Measurements from ENCODE around the gene ANAPC2. TPM values are rescaled to one million over a fixed set of nuclear protein-coding genes. Genes with fewer than 3 reads are reported as not detected.

The ANAPC2 gene
- total RNA-seq, 4 donors from 2014 or later = 6.7 to 65.6 (median 24.9) TPM

GRCh38 chr9:137160054-137160425 lies 28.3 kb downstream of the ANAPC2 start:
- intact Hi-C loops (cut with DNase I; ENCODE audit: low total_unique reads) = no loop called here
- TF ChIP-seq POLR2A (IDR thresholded peaks at IDR 0.05) (no peak), CTCF (IDR thresholded peaks at IDR 0.05) (no peak)

GRCh38 chr9:137159105-137160053 lies 29.0 kb downstream of the ANAPC2 start:
- no peak for TF ChIP-seq CTCF (IDR thresholded peaks at IDR 0.05)
- no peak for TF ChIP-seq POLR2A (IDR thresholded peaks at IDR 0.05)
- Histone ChIP-seq H3K27ac (no peak overlapping the region), H3K4me3 (no peak overlapping the region), H3K27me3 (peaks cover 36 to 69% of the 10 kb centered on the region in 2 donors), H3K36me3 (no peaks in the 10 kb centered on the region), H3K4me1 (peaks cover 0 to 17% of the 10 kb centered on the region in 2 donors), H3K9me3 (no peaks in the 10 kb centered on the region)
- intact Hi-C loops (cut with DNase I; ENCODE audit: low total_unique reads) = no loop called here
- no peak for DNase-seq

More at GRCh38 chr9:137160054-137160425, 28.3 kb downstream of the ANAPC2 start:
- H3K27me3 ChIP-seq = peaks cover 36 to 76% of the 10 kb centered on the region in 2 donors
- H3K27ac ChIP-seq = no peak overlapping the region
- DNase-seq = no peak
- H3K9me3 ChIP-seq = no peaks in the 10 kb centered on the region
- peaks cover 0 to 17% of the 10 kb centered on the region in 2 donors for H3K4me1 ChIP-seq
- no peaks in the 10 kb centered on the region for H3K36me3 ChIP-seq
- no peak overlapping the region for H3K4me3 ChIP-seq

- TF ChIP-seq POLR2A (IDR thresholded peaks at IDR 0.05) = no peak
- no peak for TF ChIP-seq CTCF (IDR thresholded peaks at IDR 0.05)
- no peaks in the 10 kb centered on the region for H3K9me3 ChIP-seq
- no peaks in the 10 kb centered on the region for H3K36me3 ChIP-seq
Observed at GRCh38 chr9:137158625-137159024, 29.7 kb downstream of the ANAPC2 start.

GRCh38 chr9:137157618-137158415 lies 30.5 kb downstream of the ANAPC2 start:
- Histone ChIP-seq H3K4me1 (peaks cover 0 to 15% of the 10 kb centered on the region in 2 donors), H3K4me3 (no peak overlapping the region), H3K27ac (no peak overlapping the region), H3K9me3 (no peaks in the 10 kb centered on the region), H3K36me3 (no peaks in the 10 kb centered on the region), H3K27me3 (peaks cover 25 to 53% of the 10 kb centered on the region in 2 donors)
- TF ChIP-seq POLR2A (IDR thresholded peaks at IDR 0.05) (no peak), CTCF (IDR thresholded peaks at IDR 0.05) (no peak)
- no peak for DNase-seq
- intact Hi-C loops (cut with DNase I; ENCODE audit: low total_unique reads) = no loop called here

More at GRCh38 chr9:137158625-137159024, 29.7 kb downstream of the ANAPC2 start:
- intact Hi-C loops (cut with DNase I; ENCODE audit: low total_unique reads) = no loop called here
- no peak overlapping the region for H3K27ac ChIP-seq
- H3K4me1 ChIP-seq = peaks cover 0 to 17% of the 10 kb centered on the region in 2 donors
- peaks cover 33 to 62% of the 10 kb centered on the region in 2 donors for H3K27me3 ChIP-seq
- no peak for DNase-seq
- H3K4me3 ChIP-seq = no peak overlapping the region
